ENCODE data around the gene ADAD2.

Gene ADAD2

DNA sequence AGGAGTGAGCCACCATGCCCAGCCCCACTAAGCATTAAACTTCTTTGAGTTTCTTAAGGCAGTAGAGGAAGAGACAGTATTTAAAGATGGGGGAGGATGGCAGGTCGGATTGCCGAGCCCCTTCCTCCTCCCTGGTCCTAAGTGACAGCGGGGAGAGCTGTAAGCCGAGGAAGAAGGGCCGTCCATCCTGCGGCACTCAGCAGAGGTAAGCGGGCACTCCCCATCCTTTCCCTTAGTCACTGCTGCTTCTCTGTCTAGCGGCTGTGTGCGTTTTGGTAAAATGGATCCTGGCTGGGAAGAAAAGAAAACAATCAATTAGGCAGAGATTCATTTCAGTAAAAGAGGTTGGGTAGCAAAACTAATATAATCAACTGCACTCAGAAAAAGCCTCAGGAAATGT is 31.9 kb upstream of the ADAD2 start:
- Histone ChIP-seq H3K27me3 (ENCODE audit: control insufficient read depth, insufficient read depth, low read length) (no peaks in the 10 kb centered on the region), H3K9me3 (ENCODE audit: control insufficient read depth, insufficient read depth, low read length) (no peaks in the 10 kb centered on the region), H3K27ac (ENCODE audit: low read length) (no peak overlapping the region), H3K4me1 (ENCODE audit: control insufficient read depth, insufficient read depth, low read length) (no peaks in the 10 kb centered on the region), H3K36me3 (ENCODE audit: control insufficient read depth, insufficient read depth, low read length) (no peaks in the 10 kb centered on the region), H3K4me3 (ENCODE audit: low read length) (no peak overlapping the region)
- WGBS (ENCODE audit: insufficient coverage, insufficient read length) = no CpG with 5 or more reads among the region's 9 CpGs
- no peak for DNase-seq (ENCODE audit: low read depth, low spot score)

DNA sequence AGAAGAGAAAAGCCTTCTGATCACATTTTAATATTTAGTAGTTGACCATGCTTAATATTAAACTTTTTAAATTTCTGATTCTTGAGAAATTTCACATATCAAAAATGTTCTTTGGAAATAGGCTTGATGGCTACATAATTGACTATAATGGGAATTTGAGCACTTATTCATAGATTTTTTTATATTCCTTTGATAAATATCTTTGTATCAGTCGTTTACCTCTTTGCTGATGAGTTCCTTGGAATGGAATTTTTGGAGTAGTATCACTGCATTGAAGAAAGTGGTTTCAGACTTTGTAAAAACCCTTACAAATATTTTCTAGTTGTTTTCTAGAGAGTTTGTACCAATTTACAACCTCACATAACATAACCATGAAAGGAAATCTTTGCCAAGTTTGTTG is 31.2 kb upstream of the ADAD2 start:
- no peaks in the 10 kb centered on the region for H3K36me3 ChIP-seq (ENCODE audit: control insufficient read depth, insufficient read depth, low read length)
- no peaks in the 10 kb centered on the region for H3K4me1 ChIP-seq (ENCODE audit: control insufficient read depth, insufficient read depth, low read length)
- WGBS (ENCODE audit: insufficient coverage, insufficient read length) = no CpG with 5 or more reads among the region's 1 CpG
- H3K27me3 ChIP-seq (ENCODE audit: control insufficient read depth, insufficient read depth, low read length) = no peaks in the 10 kb centered on the region
- DNase-seq (ENCODE audit: low read depth, low spot score) = no peak
- no peak overlapping the region for H3K4me3 ChIP-seq (ENCODE audit: low read length)
- H3K9me3 ChIP-seq (ENCODE audit: control insufficient read depth, insufficient read depth, low read length) = no peaks in the 10 kb centered on the region
- H3K27ac ChIP-seq (ENCODE audit: low read length) = no peak overlapping the region

DNA sequence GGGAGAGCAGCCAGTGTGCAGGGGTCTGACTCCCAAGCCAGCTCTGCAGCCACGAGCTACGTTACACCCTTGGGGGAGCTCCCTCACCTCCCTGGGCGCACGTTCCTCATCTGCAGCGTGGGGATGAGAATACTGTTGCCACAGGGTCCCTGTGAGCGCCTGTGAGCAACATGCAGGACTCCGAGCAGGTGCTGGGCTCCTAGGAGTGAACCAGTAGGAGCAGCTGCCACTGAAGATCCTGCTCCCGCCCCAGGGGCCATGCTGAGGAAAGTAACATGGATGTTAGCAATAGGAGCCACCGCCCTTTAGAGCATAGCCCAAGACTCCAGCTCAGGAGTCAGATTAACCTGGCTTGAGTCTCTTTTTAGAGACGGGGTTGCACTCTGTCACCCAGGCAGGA is 29.9 kb upstream of the ADAD2 start:
- Histone ChIP-seq H3K4me1 (ENCODE audit: control insufficient read depth, insufficient read depth, low read length) (no peaks in the 10 kb centered on the region), H3K27me3 (ENCODE audit: control insufficient read depth, insufficient read depth, low read length) (no peaks in the 10 kb centered on the region), H3K27ac (ENCODE audit: low read length) (no peak overlapping the region), H3K4me3 (ENCODE audit: low read length) (no peak overlapping the region), H3K9me3 (ENCODE audit: control insufficient read depth, insufficient read depth, low read length) (no peaks in the 10 kb centered on the region), H3K36me3 (ENCODE audit: control insufficient read depth, insufficient read depth, low read length) (no peaks in the 10 kb centered on the region)
- DNase-seq (ENCODE audit: low read depth, low spot score) = no peak
- no CpG with 5 or more reads among the region's 10 CpGs for WGBS (ENCODE audit: insufficient coverage, insufficient read length)

DNA sequence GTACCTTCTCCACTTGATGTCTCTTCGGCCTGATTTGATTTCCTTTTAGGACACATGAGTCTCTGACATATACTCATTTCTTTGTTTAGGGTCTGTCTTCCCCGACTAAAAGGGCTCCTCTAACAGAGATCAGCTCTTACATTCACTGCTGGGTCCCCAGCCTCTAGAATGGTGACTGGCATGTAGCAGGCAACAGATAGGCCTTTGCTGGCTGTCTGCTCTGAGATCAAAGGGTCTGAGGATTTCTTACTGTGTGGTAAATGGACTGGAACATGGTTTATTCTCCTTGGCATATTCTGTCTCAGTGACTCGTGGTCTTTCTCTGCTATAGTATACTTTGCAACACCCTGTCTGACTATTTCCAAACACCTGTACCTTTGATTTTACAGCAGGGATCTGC is 29.2 kb upstream of the ADAD2 start:
- Histone ChIP-seq H3K4me1 (ENCODE audit: control insufficient read depth, insufficient read depth, low read length) (no peaks in the 10 kb centered on the region), H3K27ac (ENCODE audit: low read length) (no peak overlapping the region), H3K27me3 (ENCODE audit: control insufficient read depth, insufficient read depth, low read length) (no peaks in the 10 kb centered on the region), H3K4me3 (ENCODE audit: low read length) (no peak overlapping the region), H3K9me3 (ENCODE audit: control insufficient read depth, insufficient read depth, low read length) (no peaks in the 10 kb centered on the region), H3K36me3 (ENCODE audit: control insufficient read depth, insufficient read depth, low read length) (no peaks in the 10 kb centered on the region)
- WGBS (ENCODE audit: insufficient coverage, insufficient read length) = no CpG with 5 or more reads among the region's 3 CpGs
- DNase-seq (ENCODE audit: low read depth, low spot score) = no peak

DNA sequence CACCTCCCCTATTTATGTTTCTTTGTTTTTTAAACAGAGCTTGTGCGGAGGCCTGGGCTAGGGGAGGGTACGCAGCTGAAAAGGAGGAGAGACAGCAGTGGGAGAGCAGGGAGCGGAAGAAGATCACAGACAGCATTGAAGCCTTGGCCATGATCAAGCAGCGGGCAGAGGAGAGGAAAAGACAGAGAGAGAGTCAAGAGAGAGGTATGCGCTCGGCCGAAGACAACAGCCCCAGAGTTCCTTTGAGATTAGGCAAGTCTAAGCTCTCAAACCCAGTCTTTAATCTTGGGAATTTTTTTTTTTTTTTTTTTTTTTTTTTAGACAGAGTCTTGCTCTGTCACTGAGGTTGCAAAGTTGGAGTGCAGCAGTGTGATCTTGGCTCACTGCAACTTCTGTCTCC is 25.2 kb upstream of the ADAD2 start:
- DNase-seq (ENCODE audit: low read depth, low spot score) = no peak
- WGBS (ENCODE audit: insufficient coverage, insufficient read length) = no CpG with 5 or more reads among the region's 7 CpGs
- H3K4me3 ChIP-seq (ENCODE audit: low read length) = no peak overlapping the region
- no peak overlapping the region for H3K27ac ChIP-seq (ENCODE audit: low read length)
- H3K27me3 ChIP-seq (ENCODE audit: control insufficient read depth, insufficient read depth, low read length) = no peaks in the 10 kb centered on the region
- no peaks in the 10 kb centered on the region for H3K4me1 ChIP-seq (ENCODE audit: control insufficient read depth, insufficient read depth, low read length)
- H3K36me3 ChIP-seq (ENCODE audit: control insufficient read depth, insufficient read depth, low read length) = no peaks in the 10 kb centered on the region
- H3K9me3 ChIP-seq (ENCODE audit: control insufficient read depth, insufficient read depth, low read length) = no peaks in the 10 kb centered on the region

DNA sequence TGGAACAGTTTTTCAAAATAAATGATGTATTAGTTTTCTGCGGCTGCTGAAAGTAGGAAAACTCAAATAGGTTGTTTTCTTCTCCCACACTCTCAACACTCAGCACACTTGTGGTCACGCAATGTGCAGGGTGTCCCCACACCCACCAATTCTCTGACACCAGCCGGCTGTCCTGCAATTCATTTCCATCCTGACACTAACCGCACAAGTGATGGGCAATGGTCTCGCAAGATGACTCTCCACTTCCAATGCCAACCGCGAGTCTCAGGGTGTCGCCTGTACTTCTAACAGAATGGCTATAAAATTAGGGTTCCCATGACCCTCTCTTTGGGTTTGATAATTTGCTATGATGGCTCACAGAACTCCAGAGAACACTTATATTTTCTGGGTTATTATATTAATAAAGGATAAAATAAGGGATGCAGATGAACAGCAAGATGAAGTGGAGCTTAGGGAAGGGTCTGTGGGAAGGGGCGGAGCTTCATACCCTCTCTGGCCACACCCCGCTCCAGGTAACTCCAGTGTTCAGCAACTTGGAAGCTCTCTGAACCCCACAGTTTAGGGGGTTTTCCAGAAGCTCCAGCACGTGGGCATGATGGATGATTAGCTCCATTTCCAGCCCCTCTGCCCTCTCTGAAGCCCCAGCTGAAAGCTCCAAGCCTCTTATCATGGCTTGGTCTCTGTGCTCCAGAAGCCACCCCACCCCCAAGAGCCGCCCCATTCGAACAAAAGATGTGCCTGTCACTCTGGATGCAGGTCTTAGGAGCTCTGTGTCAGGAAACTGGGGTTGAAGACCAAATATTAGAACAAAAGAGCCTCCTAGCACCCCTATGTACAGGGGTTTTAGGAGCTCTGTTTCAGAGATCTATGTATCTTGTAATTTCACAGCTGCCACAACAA is 23.9 kb upstream of the ADAD2 start:
- H3K4me1 ChIP-seq (ENCODE audit: control insufficient read depth, insufficient read depth, low read length) = no peaks in the 10 kb centered on the region
- H3K27me3 ChIP-seq (ENCODE audit: control insufficient read depth, insufficient read depth, low read length) = no peaks in the 10 kb centered on the region
- H3K9me3 ChIP-seq (ENCODE audit: control insufficient read depth, insufficient read depth, low read length) = no peaks in the 10 kb centered on the region
- H3K27ac ChIP-seq (ENCODE audit: low read length) = no peak overlapping the region
- DNase-seq (ENCODE audit: low read depth, low spot score) = no peak
- no peak overlapping the region for H3K4me3 ChIP-seq (ENCODE audit: low read length)
- H3K36me3 ChIP-seq (ENCODE audit: control insufficient read depth, insufficient read depth, low read length) = no peaks in the 10 kb centered on the region
- no CpG with 5 or more reads among the region's 13 CpGs for WGBS (ENCODE audit: insufficient coverage, insufficient read length)

DNA sequence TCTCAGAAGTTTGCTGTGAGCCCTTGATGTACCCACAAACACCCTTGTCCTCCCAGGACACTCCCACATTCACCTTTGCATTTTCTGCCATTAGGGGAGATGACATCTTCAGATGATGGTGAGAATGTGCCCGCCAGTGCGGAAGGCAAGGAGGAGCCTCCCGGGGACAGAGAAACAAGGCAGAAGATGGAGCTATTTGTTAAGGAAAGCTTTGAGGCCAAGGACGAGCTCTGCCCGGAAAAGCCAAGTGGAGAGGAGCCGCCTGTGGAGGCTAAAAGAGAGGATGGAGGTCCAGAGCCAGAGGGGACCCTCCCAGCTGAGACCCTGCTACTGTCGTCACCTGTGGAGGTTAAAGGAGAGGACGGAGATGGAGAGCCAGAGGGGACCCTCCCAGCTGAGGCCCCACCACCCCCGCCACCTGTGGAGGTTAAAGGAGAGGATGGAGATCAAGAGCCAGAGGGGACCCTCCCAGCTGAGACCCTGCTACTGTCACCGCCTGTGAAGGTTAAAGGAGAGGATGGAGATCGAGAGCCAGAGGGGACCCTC is 21.1 kb upstream of the ADAD2 start:
- Histone ChIP-seq H3K27ac (ENCODE audit: low read length) (no peak overlapping the region), H3K4me3 (ENCODE audit: low read length) (no peak overlapping the region), H3K9me3 (ENCODE audit: control insufficient read depth, insufficient read depth, low read length) (no peaks in the 10 kb centered on the region), H3K27me3 (ENCODE audit: control insufficient read depth, insufficient read depth, low read length) (no peaks in the 10 kb centered on the region), H3K4me1 (ENCODE audit: control insufficient read depth, insufficient read depth, low read length) (no peaks in the 10 kb centered on the region), H3K36me3 (ENCODE audit: control insufficient read depth, insufficient read depth, low read length) (no peaks in the 10 kb centered on the region)
- DNase-seq (ENCODE audit: low read depth, low spot score) = no peak
- WGBS (ENCODE audit: insufficient coverage, insufficient read length) = no CpG with 5 or more reads among the region's 11 CpGs

DNA sequence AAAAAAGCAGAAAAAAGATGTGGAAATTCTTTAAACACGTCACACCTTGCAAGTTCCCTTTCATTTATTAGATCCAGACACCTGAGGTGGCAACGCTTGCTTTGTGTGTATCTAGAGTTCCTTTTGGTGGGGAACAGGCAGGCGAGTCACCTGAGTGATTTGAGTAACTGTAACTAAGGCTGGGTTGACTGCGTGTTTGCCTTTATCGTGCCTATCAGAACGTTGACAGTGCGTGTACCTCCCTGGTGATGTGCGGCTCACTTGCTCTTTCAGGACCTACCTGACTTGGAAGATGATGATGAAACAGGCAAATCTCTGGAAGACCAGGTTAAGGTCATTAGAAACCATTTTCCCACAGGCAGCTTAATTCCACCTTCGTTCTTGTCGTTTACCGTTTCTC is 16.6 kb upstream of the ADAD2 start:
- H3K27me3 ChIP-seq (ENCODE audit: control insufficient read depth, insufficient read depth, low read length) = no peaks in the 10 kb centered on the region
- WGBS (ENCODE audit: insufficient coverage, insufficient read length) = no CpG with 5 or more reads among the region's 11 CpGs
- H3K4me3 ChIP-seq (ENCODE audit: low read length) = no peak overlapping the region
- H3K9me3 ChIP-seq (ENCODE audit: control insufficient read depth, insufficient read depth, low read length) = no peaks in the 10 kb centered on the region
- H3K36me3 ChIP-seq (ENCODE audit: control insufficient read depth, insufficient read depth, low read length) = peaks cover 14% of the 10 kb centered on the region
- H3K27ac ChIP-seq (ENCODE audit: low read length) = no peak overlapping the region
- H3K4me1 ChIP-seq (ENCODE audit: control insufficient read depth, insufficient read depth, low read length) = peaks cover 2% of the 10 kb centered on the region; the same call in 1 of the 2 replicates
- DNase-seq (ENCODE audit: low read depth, low spot score) = no peak

DNA sequence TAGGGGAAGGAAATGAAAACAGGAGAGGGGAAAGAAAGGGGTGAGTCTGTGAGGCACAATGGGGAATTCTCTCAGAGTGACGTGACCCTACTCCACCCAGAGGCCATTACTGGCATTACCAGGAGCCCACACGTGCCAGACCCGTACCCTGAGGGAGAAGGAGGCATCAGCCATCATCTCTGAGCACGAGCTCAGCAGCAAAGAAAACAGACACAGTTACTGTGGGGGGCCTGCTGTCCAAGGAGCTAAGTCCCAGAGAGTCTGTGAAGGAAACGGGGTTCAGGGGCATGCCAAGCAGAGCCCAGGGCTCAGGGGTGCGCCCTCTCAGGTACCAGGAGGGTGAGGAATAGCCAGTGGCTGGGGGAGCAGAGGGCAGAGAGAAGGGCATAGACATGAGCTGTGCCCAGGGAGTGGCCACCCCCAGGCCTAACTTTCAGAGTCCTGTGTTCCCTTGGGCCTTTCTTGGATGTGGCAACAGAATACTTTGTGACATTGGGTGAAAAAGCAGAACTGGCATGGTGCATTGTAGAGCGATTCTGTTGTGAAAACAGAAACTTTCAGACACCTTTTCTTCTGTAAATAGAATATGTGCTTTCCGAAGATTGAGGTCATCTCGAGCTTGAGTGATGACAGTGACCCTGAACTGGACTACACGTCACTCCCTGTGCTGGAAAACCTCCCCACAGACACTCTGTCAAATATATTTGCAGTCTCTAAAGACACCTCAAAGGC is 15.4 kb upstream of the ADAD2 start:
- Histone ChIP-seq H3K4me1 (ENCODE audit: control insufficient read depth, insufficient read depth, low read length) (peaks cover 2% of the 10 kb centered on the region; the same call in 1 of the 2 replicates), H3K36me3 (ENCODE audit: control insufficient read depth, insufficient read depth, low read length) (peaks cover 21% of the 10 kb centered on the region), H3K4me3 (ENCODE audit: low read length) (no peak overlapping the region), H3K9me3 (ENCODE audit: control insufficient read depth, insufficient read depth, low read length) (no peaks in the 10 kb centered on the region), H3K27me3 (ENCODE audit: control insufficient read depth, insufficient read depth, low read length) (no peaks in the 10 kb centered on the region), H3K27ac (ENCODE audit: low read length) (no peak overlapping the region)
- no CpG with 5 or more reads among the region's 10 CpGs for WGBS (ENCODE audit: insufficient coverage, insufficient read length)
- DNase-seq (ENCODE audit: low read depth, low spot score) = peak; percentile 9

DNA sequence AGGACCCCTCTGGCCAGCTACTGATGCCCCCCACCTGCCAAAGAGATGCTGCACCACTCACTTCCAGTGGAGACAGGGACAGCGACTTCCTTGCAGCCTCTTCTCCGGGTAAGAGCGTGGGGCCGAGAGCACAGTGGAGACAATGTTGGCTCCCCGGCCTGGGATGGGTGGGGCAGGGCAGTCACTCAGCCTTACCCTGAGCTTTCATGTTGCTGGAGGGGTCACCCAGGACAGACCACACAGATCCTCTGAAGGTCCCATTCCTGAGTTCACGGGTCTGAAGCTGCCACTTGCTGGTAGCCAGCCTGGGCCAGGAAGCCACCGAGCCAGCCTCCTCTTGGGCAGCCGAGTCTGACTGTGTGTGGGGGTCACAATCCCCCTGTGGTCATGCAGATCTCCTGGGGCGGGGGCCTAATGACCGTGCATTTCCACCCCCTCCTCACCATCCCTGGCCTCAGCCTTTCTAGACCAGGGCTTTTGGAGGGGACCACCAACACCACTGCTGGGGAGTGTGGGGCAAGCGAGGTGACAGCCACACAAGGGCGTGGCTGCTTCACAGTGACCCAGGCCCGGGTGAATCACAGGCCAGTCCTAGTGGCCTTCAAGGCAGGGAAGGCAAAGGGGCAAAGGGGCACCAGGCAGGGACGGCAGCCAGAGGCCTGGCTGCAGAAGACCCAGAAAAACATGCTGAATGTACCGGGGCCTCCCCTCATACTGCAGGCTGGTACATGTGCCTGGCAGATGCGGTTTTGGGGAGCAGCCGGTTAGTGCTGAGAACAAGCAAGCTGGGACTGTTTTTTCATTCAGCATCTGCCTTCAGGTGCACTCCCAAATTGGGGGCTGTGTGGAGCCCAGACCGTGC is 14.5 kb upstream of the ADAD2 start:
- DNase-seq (ENCODE audit: low read depth, low spot score) = no peak
- Histone ChIP-seq H3K9me3 (ENCODE audit: control insufficient read depth, insufficient read depth, low read length) (no peaks in the 10 kb centered on the region), H3K36me3 (ENCODE audit: control insufficient read depth, insufficient read depth, low read length) (peaks cover 30% of the 10 kb centered on the region), H3K4me3 (ENCODE audit: low read length) (no peak overlapping the region), H3K27ac (ENCODE audit: low read length) (no peak overlapping the region), H3K27me3 (ENCODE audit: control insufficient read depth, insufficient read depth, low read length) (no peaks in the 10 kb centered on the region), H3K4me1 (ENCODE audit: control insufficient read depth, insufficient read depth, low read length) (peaks cover 2% of the 10 kb centered on the region; the same call in 1 of the 2 replicates)
- WGBS (ENCODE audit: insufficient coverage, insufficient read length) = no CpG with 5 or more reads among the region's 18 CpGs

All from iPS DF 6.9 (cell line).